Activated T-cell treated with anti-CD3 and anti-CD28 coated beads, Interleukin-2, amount 50 U/mL, for 4 hours (primary cell): ENCODE results near the gene ST3GAL4. TPM values are rescaled to one million over a fixed set of nuclear protein-coding genes. Genes with fewer than 3 reads are reported as not detected.

Experiments
- ATAC-seq, 2 donors: fragments of 200-7000 bp; cut with Tn5 transposase; one replicate each; pipeline ENCODE4 v1.10.0; 2021
- DNase-seq: peaks from one replicate; pipeline ENCODE4 v3.0.0-alpha.2; 2020
- H3K27me3 Mint-ChIP-seq: one replicate; pipeline ENCODE4 v1.8.0; 2021; ENCODE audit warnings: low read depth, mixed read lengths
- H3K36me3 Mint-ChIP-seq: one replicate; pipeline ENCODE4 v1.8.0; 2022; ENCODE audit warnings: mixed read lengths; ENCODE audit not compliant: insufficient read depth
- H3K4me1 Mint-ChIP-seq: one replicate; pipeline ENCODE4 v1.8.0; 2021; ENCODE audit warnings: low read depth, mixed read lengths
- H3K4me3 Mint-ChIP-seq: one replicate; pipeline ENCODE4 v1.8.0; 2021; ENCODE audit warnings: mild to moderate bottlenecking, moderate library complexity, mixed read lengths
- H3K9me3 Mint-ChIP-seq: one replicate; pipeline ENCODE4 v1.8.0; 2021; ENCODE audit warnings: mixed read lengths
- total RNA-seq, 3 donors: library from RNA; stranded (reverse); gene quantifications; one replicate each; pipeline ENCODE4 v1.2.1, GENCODE V29; 2021

Gene ST3GAL4
- total RNA-seq, 3 donors from 2014 or later, result 7.7 to 8.2 (median 7.9) TPM

DNA sequence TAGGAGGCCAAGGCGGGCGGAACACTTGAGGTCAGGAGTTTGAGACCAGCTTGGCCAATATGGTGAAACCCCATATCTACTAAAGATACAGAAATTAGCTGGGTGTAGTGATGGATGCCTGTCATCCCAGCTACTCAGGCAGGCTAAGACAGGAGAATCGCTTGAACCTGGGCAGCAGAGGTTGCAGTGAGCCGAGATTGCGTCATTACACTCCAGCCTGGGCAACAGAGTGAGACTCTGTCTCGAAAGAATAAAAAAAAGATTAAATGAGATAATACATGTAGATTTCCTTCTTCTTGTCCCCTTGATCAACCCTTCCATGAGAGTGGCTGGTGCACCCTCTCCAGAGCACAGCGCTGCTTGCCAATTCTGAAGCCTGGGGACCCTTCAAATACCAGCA is 106.9 kb downstream of the ST3GAL4 start:
- no peak for DNase-seq
- Mint-ChIP-seq H3K9me3 (no peaks in the 10 kb centered on the region), H3K27me3 (no peaks in the 10 kb centered on the region), H3K36me3 (no peaks in the 10 kb centered on the region), H3K4me3 (no peak overlapping the region), H3K4me1 (peaks cover 19% of the 10 kb centered on the region)
- ATAC-seq, result no peak

Other genes with a start within 250 kb of the ST3GAL4 start
- 10 to 100 TPM; 51.0 to 52.0 (median 51.4) TPM for gene RPUSD4, start 144.0 kb upstream of the ST3GAL4 start, total RNA-seq
- 10 to 100 TPM; 15.9 to 18.6 (median 17.0) TPM for gene FAM118B, start 143.9 kb upstream of the ST3GAL4 start, total RNA-seq
- 100 to 1,000 TPM; 213 to 222 (median 214) TPM for gene SRPRA, start 86.8 kb upstream of the ST3GAL4 start, total RNA-seq
- gene FOXRED1, start 86.5 kb upstream of the ST3GAL4 start, total RNA-seq, result 10 to 100 TPM; 51.2 to 55.5 (median 51.4) TPM
- 1 to 10 TPM; 4.8 to 6.4 (median 5.4) TPM for gene TIRAP, start 72.6 kb upstream of the ST3GAL4 start, total RNA-seq
- gene DCPS, start 51.6 kb upstream of the ST3GAL4 start, total RNA-seq, result 10 to 100 TPM; 31.4 to 37.6 (median 37.5) TPM